Frontal cortex (tissue), 4 donors: ENCODE results near the gene NFAM1. TPM values are rescaled to one million over a fixed set of nuclear protein-coding genes. Genes with fewer than 3 reads are reported as not detected.

ENCODE experiments used
- DNase-seq, 2 donors: peaks; one replicate each; pipeline ENCODE4 v3.0.0; 2012; ENCODE audit warnings: low spot score in 2 of 2
- FAIRE-seq: peaks from 2 replicates; lab custom pipeline; 2012; peaks lifted over from hg19 to GRCh38; lab: Jason Lieb, UNC
- total RNA-seq: library from RNA; depleted of rRNA; stranded (reverse); fragments of >200 nt; gene quantifications from one replicate; pipeline ENCODE4 v1.2.3, GENCODE V29; 2014
- donor health status: control.
- donor health status: control.
- donor health status: control.

The NFAM1 gene
- total RNA-seq, 1 donor from 2014 or later, result 0.82 TPM

DNA sequence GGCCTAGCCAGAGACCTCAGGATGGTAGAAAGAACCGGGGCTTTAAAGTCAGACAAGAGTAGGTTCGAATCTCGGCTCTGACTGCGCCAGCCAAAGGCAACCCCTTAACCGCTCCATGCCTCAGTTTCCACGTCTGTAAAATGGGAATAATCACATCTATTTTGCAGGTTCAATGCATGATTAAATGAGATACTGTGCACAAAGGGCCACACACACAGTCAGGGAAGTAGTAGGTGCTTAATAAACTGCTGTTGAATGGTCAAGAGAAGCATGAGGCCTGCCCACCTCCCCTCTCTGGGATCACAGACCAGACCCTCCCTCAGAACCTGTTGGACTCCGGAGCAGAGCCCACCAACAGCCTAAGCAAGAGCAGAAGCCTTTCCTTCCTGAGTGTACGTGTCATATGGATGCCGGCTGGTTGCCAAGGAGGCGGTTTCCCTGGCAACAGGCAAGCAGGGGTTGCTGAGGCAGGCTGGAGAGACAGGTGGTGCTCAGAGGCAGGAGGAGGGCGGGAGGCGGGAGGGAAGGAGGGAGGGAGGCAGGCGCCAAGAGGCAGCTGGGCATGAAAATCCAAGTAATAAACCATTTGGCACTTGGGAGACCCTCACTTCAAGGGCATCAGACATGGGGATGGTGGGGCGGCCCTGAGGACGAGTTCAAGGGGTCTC is 43.9 kb downstream of the NFAM1 start:
- peak; percentile 58 to 83 for DNase-seq
- FAIRE-seq, result no peak

- FAIRE-seq (no peak), DNase-seq (no peak)
Measured at GRCh38 chr22:42387631-42388030, 44.6 kb downstream of the NFAM1 start.

DNA sequence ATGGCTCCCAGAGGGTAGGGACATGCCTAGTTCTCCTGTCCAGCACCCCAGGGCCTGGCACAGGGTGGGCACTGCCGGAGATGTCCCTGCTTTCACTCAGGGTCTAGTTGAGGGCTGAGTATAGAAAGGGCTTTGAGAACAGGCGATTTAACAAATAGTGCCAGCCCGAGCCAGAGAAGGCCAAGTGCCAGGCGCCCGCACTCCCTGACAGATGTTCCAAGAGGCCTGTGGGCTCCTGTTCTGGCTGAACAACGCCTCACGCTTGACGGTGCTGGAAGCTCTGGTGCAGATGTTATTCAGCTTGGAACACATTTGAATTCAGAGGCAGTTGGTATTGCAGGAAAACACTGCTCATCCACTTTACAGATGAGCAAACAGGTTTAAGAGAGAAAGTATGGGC is 46.5 kb downstream of the NFAM1 start:
- FAIRE-seq (no peak), DNase-seq (no peak)

- no peak for FAIRE-seq
- no peak for DNase-seq
Measured at GRCh38 chr22:42384506-42384905, 47.7 kb downstream of the NFAM1 start.

- FAIRE-seq, result no peak
- no peak for DNase-seq
Measured at GRCh38 chr22:42383851-42384417, 48.3 kb downstream of the NFAM1 start.

GRCh38 chr22:42383287-42383686 is 48.9 kb downstream of the NFAM1 start:
- FAIRE-seq (no peak), DNase-seq (no peak)

DNA sequence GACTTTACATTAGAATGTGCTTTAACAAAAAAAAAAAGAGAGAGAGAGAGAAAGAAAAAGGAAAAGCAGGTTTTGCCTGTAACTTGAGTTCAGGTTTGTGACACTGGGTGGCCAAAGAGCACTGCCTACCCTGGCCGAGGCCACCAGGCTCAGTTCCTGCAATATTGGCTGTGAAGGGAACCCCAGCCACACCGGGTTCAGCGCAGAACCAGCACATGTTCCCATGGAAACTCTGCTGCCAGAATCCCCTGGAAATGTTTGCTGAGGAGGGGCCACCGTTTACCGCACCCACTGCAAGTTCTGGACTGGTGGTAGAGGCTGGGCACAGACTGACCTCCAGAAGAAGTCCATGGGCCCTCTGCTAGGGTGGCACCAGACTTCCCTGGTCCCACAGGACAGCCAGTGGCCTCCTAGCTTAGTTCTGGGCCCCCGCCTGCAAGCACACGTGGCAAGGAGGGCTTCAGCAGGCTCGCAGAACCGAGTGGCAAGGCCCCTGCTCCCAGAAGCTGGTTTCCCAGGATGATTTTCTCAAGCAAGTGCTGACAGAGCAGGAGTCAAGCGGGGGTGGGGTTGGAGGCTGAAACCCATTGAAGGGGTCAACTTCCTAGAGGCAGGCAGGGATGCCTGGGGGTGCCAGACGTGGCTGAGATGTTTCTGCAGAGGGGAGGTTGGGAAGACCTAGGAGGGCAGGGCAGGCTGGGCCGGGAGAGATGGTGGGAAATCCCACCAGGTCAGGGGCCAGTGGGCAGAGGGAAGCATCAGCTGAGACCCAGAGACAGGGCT is 51.2 kb downstream of the NFAM1 start:
- FAIRE-seq (no peak), DNase-seq (no peak)

DNA sequence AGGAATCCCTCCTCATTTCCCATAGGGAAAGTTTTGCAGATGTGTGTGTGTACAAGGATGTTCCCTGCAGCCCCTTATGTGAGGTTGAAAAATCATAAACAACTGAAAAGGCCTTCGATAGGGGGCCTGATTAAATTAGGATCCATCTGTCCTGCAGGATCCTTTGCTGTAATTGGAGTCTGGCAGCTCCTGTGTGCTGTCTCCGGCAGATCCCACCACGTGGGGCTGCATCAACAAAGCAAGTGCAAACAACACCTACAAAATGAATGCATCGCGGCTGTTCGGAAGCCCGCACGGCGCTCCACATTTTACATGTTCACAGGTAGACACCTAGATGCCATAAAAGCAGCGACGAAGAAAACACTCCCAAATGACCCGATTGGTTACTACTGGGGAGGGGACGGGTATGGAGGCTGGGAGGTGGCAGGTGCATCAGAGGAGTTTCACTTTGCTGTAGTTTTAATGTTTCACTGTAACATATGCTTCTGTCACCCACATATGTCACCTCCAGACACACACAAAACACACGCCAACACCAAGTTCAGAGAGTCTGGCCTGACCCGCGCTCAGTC is 52.2 kb downstream of the NFAM1 start:
- FAIRE-seq (no peak), DNase-seq (no peak)

DNA sequence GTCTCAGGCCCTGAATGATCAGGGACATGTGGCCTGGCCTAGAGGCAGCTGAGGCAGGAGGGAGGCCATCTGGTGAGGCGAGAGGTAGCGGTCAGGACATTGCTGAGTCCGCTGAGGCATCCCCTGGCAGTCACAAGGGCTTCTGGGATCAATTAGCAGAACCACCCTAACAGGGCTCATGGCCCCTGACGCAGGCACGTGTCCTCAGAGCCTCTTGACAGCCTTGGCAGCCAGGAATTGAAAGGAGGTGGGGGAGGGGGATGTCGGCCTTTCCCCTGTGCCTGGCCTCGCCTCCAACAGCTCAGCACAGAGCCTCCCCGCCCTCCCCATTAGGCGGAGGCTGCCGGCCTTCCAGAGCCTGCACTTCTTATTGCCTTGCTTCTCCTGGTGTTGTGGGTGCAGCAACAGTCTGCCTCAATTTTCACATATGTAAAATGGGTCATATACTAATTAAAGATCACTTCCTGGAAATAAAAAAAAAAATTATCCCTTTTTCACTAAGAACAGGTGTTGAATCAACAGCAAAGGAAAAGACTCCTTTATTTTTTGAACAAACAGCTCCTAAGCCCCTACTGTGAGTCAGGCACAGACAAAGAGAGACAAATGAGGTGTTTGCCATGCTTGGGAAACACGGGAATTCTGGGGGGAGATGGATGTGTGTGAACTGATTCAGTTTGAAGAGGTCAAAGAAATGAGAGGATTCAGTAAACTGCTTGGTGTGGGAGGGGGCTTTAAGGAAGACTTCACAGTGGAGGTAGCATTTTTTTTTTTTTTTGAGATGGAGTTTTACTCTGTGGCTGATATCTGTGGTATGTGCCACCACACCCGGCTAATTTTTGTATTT is 55.3 kb downstream of the NFAM1 start:
- no peak for DNase-seq
- no peak for FAIRE-seq

- FAIRE-seq (no peak), DNase-seq (no peak)
Measured at GRCh38 chr22:42375982-42376381, 56.2 kb downstream of the NFAM1 start.

DNA sequence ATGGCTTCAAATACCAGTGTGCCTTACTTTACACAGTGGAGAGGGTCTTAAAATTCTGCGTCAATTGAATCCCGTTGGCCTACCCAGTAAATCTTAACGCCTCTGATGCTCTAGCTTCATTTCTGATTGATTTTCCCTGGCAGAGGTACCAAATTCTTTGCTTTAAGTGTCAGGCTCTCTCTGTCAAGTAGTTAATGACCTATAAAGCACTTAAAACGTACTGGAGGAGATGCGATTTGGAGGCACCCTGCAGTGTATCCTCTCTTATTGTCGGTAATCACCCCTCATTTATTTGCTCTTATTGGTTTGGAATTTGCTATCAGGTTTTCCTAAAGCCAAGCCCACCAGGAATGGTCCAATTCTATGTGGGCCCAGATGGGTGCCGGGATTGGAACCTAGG is 59.2 kb downstream of the NFAM1 start:
- no peak for DNase-seq
- FAIRE-seq, result no peak

DNA sequence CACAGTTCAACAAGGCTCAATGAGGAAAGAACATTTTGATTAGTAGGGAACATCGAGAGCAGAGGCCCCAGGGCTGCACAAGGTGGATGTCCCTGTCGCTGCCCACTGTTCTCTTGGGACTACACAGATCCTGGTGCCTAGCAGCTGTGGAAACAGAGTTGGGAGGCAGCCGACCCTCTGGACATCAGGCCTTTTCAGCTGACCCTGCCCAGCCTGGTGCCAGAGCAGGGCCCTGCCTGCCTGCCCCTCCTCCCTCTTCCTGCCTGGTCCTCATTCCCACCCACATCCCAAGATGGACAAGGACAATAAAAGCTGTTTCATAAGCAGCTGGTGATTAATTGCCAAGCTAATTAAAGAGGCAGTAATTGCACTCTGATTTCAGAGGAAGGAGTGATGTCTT is 60.7 kb downstream of the NFAM1 start:
- no peak for FAIRE-seq

GRCh38 chr22:42371099-42371498 is 61.1 kb downstream of the NFAM1 start:
- DNase-seq (no peak), FAIRE-seq (no peak)

More for the DNA sequence above, 60.7 kb downstream of the NFAM1 start:
- no peak for DNase-seq

GRCh38 chr22:42369250-42370041 is 62.8 kb downstream of the NFAM1 start:
- FAIRE-seq, result no peak

GRCh38 chr22:42368379-42369249 is 63.6 kb downstream of the NFAM1 start:
- FAIRE-seq (no peak), DNase-seq (no peak)

More at GRCh38 chr22:42369250-42370041, 62.8 kb downstream of the NFAM1 start:
- peak; percentile 90 to 94 for DNase-seq

- DNase-seq, result no peak
Measured at GRCh38 chr22:42367980-42368378, 64.2 kb downstream of the NFAM1 start.

GRCh38 chr22:42366806-42367581 is 65.2 kb downstream of the NFAM1 start:
- FAIRE-seq, result no peak
- DNase-seq, result no peak

More at GRCh38 chr22:42367980-42368378, 64.2 kb downstream of the NFAM1 start:
- no peak for FAIRE-seq
